Renal cortex interstitium (tissue), 11 donors: Measurements from ENCODE around the gene BRSK2. TPM values are rescaled to one million over a fixed set of nuclear protein-coding genes. Genes with fewer than 3 reads are reported as not detected.

Experiments used
- DNase-seq, 11 donors: peaks; one replicate each; pipeline ENCODE4 v3.0.0-alpha.2; 2013; ENCODE audit warnings: low read depth in 9 of 11, low spot score in 4 of 11; ENCODE audit errors: extremely low read depth in 1 of 11
- polyA plus RNA-seq, 3 donors: library from polyadenylated mRNA; unstranded; fragments of 120-200 nt; gene quantifications; one replicate each; pipeline ENCODE4 v1.2.1, GENCODE V29; 2013; ENCODE audit not compliant: insufficient read length in 3 of 3

BRSK2 gene
- polyA plus RNA-seq, 3 donors, result 0.56 to 1.7 (median 1.4) TPM

DNA sequence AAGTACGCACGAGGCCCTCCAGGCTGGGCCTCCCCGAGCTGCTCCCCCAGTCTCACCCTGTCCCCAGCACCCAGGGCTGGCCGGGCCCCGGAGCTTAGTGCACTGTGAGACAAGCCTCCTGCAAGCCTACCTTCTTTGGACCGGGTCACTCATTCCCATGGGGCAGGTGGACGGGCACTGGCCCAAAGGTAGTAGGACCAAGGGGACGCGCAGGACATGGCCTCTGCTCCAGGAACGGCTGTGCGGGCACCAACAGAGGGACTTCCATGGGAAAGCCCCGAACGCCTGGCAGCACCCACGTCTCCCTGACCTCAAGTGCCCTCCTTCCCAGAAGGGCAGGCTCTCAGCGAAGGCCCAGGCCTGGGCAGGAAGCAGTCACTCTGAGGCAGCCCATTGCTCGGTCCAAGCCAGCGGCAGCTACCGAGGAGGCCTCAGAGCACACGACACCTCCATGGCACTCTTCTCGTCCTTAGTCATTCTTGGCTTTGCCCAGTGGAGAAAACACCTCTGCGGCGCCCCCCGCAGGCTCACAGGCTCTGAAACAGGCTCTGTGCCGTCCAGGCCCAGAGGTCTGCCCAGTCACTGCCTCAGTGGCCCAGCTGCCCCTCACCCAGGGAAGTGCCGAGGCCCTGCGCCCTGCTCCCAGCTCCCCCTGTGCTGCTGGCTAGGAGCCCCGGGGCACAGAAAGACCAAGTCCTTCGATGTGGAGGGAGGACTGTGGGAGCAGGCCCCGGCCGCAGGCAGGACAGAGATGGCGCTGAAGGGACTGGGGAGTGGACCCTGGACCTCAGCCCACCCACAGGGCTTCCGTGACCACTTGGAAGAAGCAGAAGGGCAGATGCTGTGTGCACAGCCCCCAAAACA is 93.1 kb downstream of the BRSK2 start:
- DNase-seq, result no peak

DNA sequence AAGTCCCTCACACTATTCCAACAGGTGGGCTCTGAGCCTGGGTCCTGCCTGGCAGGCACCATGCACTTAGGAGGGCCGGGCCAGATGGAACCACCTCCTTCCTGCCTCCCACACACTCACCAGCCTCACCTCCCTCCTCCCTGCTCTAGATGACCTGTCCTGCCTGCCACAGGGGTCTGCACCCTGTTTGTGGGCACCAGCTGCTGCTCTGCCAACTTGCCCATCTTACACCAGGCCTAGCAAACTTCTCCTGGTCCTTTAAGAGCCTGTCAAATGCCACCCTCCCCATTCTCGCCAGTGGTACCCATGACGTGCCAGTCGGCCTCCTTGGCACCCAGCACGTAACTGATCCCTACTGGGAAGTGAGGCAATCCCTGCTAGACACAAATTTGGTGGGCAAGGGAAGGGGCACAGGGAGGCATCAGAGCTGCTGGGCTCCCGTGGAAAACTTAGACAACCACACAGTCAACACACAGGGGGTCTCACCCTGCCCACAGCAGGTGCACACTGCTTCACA is 93.8 kb downstream of the BRSK2 start:
- no peak for DNase-seq

DNA sequence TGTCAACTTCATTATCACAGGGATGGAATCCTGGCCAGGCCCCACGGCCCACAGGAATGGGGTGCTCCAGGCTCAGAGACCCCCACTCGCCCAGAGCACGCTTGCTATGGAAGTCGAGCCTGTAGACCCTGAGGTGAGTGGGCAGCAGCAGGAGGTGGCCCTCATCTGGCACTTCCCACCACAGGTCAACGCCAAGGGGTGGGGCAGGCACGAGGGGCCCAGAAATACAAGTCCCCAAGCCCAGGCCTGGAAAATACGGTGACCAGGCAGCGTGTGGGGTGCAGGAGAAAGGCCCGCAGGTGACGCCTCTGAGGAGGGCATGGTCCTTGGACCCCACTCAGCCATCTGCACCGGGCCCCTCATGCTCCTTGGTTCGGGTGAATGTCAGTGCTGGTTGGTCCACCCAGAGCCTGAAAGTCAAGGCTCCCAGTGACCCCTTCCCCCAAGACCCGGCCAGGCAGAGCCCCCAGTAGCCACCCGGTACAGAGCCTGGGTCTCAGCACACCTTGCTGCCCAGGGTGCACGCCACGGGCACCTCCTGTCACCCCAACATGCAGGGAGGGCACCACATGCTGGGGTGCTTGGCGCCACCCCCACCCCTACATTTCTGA is 94.4 kb downstream of the BRSK2 start:
- no peak for DNase-seq

DNA sequence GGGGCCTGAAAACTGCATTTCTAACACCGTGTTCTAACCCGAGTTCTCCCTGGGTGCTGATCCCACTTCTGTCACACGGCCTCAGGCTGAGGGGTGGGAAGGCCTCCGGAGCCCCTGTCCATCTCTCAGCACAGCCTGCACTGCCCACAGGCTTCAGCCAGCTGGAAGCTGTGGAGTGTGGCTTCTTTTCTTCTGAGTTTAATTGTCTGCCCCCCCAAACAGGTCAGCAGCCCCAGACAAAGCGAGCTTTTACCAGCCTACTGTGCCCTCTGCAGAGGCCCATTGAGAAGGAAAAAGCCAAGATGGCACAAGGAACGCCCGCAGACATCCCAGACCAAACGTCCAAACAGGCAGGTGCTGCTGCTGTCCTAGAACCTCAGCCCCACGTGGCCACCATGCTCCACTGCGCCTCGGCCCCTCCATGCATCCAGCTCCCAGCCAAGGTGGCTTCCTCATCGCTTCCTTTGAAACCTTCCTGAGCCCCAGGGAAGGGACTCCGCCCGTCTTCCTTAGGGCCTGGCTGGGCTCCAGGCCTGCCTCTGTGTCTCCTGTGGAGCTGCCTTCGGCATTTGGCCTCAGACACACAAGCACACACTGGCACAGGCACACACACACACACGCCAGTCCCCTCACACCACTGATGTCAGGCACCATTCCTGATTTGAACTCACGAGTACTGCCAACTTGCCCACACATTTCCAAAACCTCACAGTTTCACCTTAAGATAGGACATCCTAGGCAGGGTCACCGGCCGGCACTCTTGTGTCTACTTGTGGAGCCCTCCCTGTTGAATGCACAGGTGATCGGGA is 95.2 kb downstream of the BRSK2 start:
- no peak for DNase-seq

DNA sequence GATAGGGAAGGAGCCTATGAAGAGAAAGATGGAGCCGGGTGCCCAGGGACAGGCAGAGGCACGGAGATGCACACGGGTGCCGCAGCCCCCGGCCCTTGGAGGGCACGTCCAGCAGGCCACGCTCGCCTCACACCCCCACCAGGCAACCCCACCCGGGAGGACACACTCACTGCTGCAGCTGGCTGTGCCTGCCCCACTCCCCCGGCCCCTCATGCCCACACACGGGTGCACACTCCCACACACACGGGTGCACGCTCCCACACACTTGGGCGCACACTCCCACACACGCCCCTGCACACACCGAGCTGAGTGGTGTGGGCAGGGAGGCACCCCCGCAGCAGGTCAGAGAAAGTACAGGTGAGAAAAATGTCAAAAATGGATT is 95.8 kb downstream of the BRSK2 start:
- DNase-seq, result no peak

DNA sequence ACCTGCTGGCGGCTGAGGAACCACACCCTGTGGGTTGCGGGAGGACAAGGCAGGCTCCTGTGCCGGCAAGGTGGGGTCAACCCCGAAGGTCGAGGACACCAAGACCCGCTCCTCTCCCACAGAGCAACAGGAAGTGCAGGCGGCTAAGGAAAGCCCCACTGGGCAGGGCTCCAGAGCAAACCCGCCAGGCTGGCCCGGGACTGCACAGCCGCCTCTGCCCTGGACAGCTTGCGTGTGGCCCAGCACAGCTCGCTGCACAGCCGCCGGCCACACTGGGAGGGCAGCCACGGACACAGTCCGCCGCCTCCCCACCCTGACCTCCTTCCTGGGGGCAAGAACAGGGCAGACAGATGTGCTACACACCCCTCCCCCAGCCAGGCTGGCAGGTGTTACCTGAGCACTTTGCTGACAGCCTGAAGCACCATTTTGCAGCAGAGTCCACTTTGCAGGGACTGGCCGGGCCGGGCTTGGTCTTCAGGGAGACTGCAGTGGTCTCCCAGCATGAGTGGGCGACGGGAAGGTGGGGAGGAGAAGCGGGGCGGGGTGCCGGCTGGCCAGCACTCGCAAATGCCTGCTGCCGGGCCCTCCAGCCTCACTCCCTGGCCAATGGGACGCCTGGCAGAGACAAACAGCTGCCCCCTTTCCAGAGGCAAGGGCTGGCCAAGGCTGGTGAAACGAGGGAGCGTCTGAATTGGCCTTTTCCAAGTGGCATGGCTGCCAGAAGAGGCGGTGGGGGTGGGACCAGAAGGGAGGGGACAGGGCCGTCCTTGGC is 96.5 kb downstream of the BRSK2 start, which contains the start of gene MOB2:
Gene MOB2 (minus strand): TSS at position 726 of the 772 bp plus-strand sequence. CDS start 223 bp downstream, at position 503.
- peak in 4 of 11 donors; percentile 17 to 31 (median 22) for DNase-seq

DNA sequence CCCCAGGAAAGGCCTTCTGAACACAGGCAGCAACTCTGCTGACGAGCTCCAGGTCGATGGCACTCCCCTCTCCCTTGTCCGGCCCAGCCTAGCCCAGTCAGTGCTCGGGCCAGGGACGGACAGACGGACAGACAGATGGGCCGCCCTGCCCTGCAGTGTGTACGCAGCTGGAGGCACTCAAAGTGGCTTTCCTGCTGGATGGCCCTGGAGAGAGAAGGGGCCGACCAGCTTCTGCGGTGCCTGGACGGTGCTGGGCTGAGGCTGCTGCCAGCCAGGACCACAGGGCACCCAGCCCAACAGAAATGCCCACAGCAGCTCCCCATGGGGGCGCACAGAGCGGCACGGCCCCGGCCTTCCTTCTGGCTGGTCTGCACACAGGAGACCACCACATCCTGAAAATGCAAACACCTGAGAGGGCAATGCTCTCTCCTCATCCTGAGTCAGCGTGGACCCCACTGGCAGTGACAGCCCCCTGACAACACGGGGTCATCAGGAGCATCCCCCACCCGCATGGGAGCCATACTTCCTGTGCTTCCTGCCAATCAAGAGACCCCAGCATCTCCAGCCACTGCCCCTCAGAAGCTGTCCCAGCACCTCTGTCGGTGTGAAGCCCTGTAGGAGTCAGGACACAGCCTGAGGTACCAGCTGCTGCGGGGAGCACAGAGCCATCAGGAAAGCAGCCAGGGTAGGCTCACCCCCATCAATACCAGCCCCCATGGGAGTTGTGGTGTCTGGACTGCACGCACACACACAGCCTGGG is 97.5 kb downstream of the BRSK2 start:
- DNase-seq, result no peak

DNA sequence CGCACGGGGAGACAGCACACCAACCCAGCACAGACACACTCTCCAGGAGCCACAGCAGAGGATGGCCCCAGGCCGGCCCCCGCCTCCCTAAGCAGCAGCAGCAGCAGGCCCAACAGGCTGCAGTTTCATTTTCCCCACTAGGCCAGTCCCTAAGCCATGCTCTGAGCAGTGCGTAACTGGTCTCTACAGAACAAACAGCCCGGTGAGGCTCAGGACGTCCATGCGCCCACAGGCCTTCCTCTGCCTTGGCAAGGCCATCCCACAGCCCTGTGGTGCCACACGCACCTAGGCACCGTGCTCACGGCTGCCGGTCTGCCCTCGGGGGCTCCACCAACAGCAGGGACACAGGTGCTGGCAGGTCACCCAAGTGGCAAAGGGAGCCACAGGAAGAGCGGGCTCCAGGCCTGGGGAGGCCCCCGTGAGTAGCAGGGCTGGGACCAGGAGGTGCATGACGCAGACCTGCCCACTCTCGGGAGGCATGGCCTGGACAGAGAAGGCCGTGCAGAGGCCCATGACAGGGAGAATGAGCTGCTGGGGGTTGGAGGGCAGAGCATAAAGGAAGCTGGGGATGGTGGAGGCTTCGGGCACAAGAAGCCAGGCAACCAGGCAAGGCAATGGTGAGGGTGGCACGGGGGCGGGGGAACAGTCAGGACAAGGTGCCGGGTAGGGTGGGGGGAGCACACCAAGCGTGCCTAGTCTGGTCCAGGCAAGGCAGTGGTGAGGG is 98.3 kb downstream of the BRSK2 start:
- DNase-seq, result no peak

DNA sequence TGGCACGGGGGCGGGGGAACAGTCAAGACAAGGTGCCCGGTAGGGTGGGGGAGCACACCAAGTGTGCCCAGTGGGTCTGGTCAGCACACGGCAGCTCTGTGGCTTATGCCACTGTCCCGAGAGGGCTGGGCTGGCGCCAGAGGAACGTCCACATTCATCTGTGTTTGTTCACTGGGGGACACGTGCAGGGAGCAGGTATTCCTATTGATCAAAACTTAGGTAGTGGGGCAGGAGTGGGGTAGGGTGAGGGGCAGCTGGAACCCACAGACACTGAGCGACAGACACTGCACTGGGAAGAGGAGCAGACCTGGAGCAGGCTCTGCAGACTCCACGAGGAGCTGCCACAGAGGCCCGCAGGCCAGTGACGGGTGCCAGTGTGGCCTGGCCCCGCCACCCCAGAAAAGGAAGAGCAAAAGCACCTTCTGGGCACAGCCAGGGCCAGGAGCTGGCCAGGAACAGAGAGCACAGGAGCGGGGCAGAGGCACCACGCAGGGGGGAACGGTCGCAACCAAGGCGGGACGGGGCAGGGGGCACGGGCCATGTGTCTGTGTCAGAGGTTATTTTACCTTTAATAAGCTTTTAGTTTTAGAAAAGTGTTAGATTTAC is 98.9 kb downstream of the BRSK2 start:
- DNase-seq, result no peak

DNA sequence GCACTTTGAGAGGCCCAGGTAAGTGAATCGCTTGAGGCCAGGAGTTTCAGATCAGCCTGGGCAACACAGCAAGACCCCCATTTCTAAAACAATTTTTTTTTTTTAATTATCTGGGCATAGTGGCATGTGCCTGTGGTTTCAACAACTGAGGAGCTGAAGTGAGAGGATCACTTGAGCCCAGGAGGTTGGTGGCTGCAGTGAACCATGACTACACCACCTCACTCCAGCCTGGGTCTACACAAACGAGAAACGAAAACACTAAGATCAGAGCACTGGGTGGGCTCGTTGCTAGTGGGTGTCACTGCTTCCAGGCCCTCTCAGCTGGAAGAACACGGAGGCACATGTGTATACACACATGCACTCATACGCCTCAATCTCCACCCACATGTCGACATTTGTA is 100.9 kb downstream of the BRSK2 start:
- no peak for DNase-seq

DNA sequence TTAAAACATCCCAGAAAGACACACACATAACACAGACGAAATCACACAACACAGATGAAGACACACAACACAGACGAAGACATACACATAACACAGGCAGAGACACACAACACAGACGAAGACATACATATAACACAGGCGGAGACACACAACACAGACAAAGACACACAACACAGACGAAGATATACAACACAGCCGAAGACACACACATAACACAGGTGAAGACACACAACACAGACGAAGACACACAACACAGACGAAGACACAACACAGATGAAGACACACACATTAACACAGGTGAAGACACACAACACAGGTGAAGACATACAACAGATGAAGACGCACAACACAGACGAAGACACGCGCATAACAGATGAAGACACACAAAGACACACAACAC is 101.6 kb downstream of the BRSK2 start:
- DNase-seq, result no peak

DNA sequence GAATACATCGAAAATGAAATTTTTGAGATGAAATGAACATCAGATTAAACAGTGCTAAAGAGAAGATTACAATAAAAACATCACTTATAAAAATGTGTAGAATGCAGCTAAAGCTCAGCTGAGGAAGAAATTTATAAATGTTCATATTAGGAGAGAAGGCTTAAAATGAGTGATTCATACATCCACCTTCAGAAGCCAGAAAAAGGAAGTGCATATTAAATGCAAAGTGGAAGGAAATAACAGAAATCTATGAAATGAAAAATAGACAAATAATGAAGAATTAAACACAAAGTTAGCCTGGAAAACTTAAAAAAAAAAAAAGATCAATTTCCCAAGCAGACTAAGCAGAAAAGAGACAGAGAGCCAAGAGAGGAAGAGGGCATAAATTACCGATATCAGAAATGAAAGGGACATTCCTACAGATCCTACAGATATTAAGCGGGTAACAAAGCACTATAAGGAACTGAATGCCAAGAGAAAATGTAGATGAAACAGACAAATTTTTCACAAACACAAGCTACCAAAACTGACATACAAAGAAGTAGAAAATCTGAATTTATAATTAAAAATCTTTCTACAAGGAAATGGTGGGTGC is 104.0 kb downstream of the BRSK2 start:
- no peak for DNase-seq

DNA sequence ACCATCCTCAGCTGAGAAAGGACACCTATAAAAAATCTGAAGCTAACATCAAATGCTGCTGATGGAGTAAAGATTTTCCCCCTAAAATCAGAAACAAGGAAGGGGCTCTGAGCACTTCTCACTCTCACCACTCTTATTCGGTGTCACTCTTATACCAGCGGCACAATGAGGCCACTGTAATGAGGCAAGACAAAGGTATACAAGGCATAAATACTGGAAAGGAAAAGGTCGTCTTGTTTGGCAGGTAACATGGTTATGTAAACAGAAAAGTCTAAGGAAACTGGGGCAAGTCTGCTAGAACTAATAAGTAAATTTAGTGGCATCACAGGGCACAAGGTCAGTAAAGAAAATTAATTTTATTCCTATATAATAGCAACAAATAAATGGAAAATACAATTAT is 104.9 kb downstream of the BRSK2 start:
- no peak for DNase-seq

DNA sequence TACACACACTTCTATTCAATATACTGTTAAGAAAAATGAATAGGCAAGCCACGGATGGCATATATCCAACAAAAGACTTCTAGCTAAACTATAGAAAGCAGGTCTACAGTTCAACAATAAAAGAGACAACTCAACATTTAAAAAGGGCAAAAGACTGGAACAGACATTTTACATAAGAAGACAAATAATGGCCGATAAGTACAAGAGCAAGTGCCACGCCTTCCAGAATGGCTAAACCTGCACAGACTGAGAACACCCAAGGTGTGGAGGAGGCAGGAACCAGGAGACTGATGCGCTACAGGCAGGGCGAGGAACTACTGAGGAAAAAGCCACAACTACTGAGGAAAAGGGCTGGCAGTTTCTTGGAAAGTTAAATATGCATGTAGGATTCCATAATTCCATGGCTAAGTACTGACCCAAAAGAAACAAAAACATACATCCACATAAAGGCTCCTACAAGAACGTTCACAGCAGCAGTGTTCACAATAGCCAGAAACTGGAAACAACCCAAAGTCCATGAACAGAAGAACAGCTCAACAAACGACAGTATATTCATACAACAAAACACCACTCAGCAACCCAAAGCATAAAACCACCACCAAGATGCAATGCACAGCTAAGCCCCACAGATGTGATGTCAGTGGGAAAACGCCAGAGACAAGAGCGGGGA is 106.5 kb downstream of the BRSK2 start:
- no peak for DNase-seq

DNA sequence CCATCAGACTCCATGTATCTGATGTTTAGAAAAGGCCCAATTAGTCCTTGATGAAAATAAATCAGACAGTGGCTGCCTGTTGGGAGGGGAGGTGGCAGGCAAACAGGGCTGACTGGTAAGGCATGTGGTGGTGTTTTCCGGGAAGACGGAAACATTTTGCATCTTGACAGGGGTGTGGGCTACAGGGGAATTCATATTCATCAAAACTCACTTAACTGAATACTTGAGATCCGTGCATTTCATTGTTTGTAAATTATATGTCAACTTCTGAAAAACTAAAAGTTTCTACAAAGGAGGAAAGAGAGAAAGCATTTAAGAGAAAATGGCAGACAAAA is 107.0 kb downstream of the BRSK2 start:
- DNase-seq, result no peak

DNA sequence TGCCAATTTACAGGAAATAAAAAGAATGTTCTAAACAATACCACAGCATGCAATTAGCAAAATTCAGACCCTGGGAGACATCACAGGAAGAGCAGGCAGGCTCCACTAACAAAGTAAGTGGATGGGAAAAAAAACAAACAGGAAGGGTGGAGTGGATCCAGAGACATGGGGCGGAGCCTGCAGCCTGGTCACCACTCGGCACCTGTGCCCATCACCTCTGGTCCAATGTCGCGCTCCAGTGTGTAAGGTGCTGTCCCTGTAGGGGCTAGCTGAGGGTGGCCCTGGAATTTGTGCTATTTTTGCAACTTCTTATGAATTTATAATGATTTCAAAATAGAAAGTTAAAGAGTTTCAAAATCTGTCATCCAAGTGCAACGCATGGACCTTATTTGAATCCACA is 107.9 kb downstream of the BRSK2 start:
- DNase-seq, result no peak
